Right ventricle myocardium superior (tissue), 1 donor: ENCODE measurements around the gene MCFD2. TPM values are rescaled to one million over a fixed set of nuclear protein-coding genes. Genes with fewer than 3 reads are reported as not detected.

ENCODE experiments used
- ATAC-seq: fragments of 200-7000 bp; cut with Tn5 transposase; one replicate; pipeline ENCODE4 v1.9.1; 2020; ENCODE audit warnings: mild to moderate bottlenecking; ENCODE audit not compliant: poor library complexity
- DNase-seq: peaks from one replicate; pipeline ENCODE4 v3.0.0-alpha.2; 2020
- intact Hi-C: fragments of 100-400 bp; cut with DNase I; formaldehyde crosslinking; loops from one replicate; pipeline ENCODE4 v1.11.2; 2022
- total RNA-seq: library from RNA; stranded (reverse); fragmentation: NEBNext Ultra II Directional; extraction: Animal tissue kit (Norgen Biotek cat#: 25700); gene quantifications from one replicate; pipeline ENCODE4 v1.2.1, GENCODE V29; 2021
- donor health status: DM: no; HTN: yes; CAD: no; lungs with severe emphysema.

Gene MCFD2
- total RNA-seq, 1 donor from 2014 or later, result 57.1 TPM

- intact Hi-C loops, result no loop called here
- ATAC-seq (no peak), DNase-seq (no peak)
Observed at GRCh38 chr2:46862514-46862913, 53.1 kb downstream of the MCFD2 start.

GRCh38 chr2:46861916-46862315 lies 53.7 kb downstream of the MCFD2 start:
- DNase-seq (no peak), ATAC-seq (no peak)
- intact Hi-C loops, result no loop called here

- peak; percentile 11 for DNase-seq
- no peak for ATAC-seq
- intact Hi-C loops, result no loop called here
Observed at GRCh38 chr2:46859482-46859881, 56.1 kb downstream of the MCFD2 start.

GRCh38 chr2:46858702-46859090 lies 56.9 kb downstream of the MCFD2 start:
- no peak for ATAC-seq
- intact Hi-C loops, result no loop called here
- no peak for DNase-seq

- intact Hi-C loops, result no loop called here
- DNase-seq (peak; percentile 8), ATAC-seq (no peak)
Observed at GRCh38 chr2:46857871-46858701, 57.5 kb downstream of the MCFD2 start.

- no peak for ATAC-seq
Observed at GRCh38 chr2:46856336-46856735, 59.3 kb downstream of the MCFD2 start.

GRCh38 chr2:46855805-46856204 lies 59.8 kb downstream of the MCFD2 start:
- intact Hi-C loops, result no loop called here
- ATAC-seq (no peak), DNase-seq (no peak)

More at GRCh38 chr2:46856336-46856735, 59.3 kb downstream of the MCFD2 start:
- DNase-seq, result no peak
- intact Hi-C loops, result no loop called here

GRCh38 chr2:46854260-46854659 lies 61.3 kb downstream of the MCFD2 start:
- intact Hi-C loops, result no loop called here
- ATAC-seq (peak; percentile 1), DNase-seq (no peak)

GRCh38 chr2:46852598-46852997 lies 63.0 kb downstream of the MCFD2 start:
- intact Hi-C loops, result no loop called here
- DNase-seq (no peak), ATAC-seq (no peak)

- intact Hi-C loops, result no loop called here
- ATAC-seq, result no peak
- DNase-seq, result no peak
Observed at GRCh38 chr2:46852124-46852523, 63.5 kb downstream of the MCFD2 start.

Other genes starting within 250 kb of the MCFD2 start
- gene SOCS5, start 216.5 kb downstream of the MCFD2 start, total RNA-seq, result 16.5 TPM
- 9.2 TPM for gene TTC7A, start 25.4 kb upstream of the MCFD2 start, total RNA-seq
- gene STPG4, start 239.5 kb upstream of the MCFD2 start, total RNA-seq, result not detected